ENCODE measurements around the gene ATRNL1.

The ATRNL1 gene

GRCh38 chr10:115883372-115883771 lies 790.2 kb downstream of the ATRNL1 start:
- H3K36me3 ChIP-seq (ENCODE audit: control insufficient read depth, insufficient read depth, low read length) = no peaks in the 10 kb centered on the region
- WGBS, 2 experiments (ENCODE audit: insufficient coverage in 2 of 2) = 78% methylated on average over 1 of the region's 1 CpG; no CpG with 5 or more reads in 1 of the 2 experiments
- no peaks in the 10 kb centered on the region for H3K4me1 ChIP-seq (ENCODE audit: control insufficient read depth, insufficient read depth, low read length, poor library complexity, severe bottlenecking)
- no peaks in the 10 kb centered on the region for H3K9me3 ChIP-seq (ENCODE audit: control insufficient read depth, low read length)
- H3K27ac ChIP-seq (ENCODE audit: low read depth, low read length, severe bottlenecking) = no peak overlapping the region
- H3K4me3 ChIP-seq (ENCODE audit: extremely low read depth, insufficient read depth, low read length, poor library complexity, severe bottlenecking) = no peak overlapping the region

GRCh38 chr10:115884331-115884730 lies 791.2 kb downstream of the ATRNL1 start:
- no peak overlapping the region for H3K4me3 ChIP-seq (ENCODE audit: extremely low read depth, insufficient read depth, low read length, poor library complexity, severe bottlenecking)
- WGBS, 2 experiments (ENCODE audit: insufficient coverage in 2 of 2) = 60 to 83% methylated on average over 1 of the region's 5 CpGs

GRCh38 chr10:115895166-115895565 lies 802.0 kb downstream of the ATRNL1 start:
- no peak overlapping the region for H3K27ac ChIP-seq (ENCODE audit: low read depth, low read length, severe bottlenecking)
- H3K36me3 ChIP-seq (ENCODE audit: control insufficient read depth, insufficient read depth, low read length) = no peaks in the 10 kb centered on the region
- 85 to 91% methylated on average over 7 of the region's 7 CpGs for whole genome bisulfite sequencing, 2 experiments (ENCODE audit: insufficient coverage in 2 of 2)
- no peaks in the 10 kb centered on the region for H3K4me1 ChIP-seq (ENCODE audit: control insufficient read depth, insufficient read depth, low read length, poor library complexity, severe bottlenecking)
- no peak overlapping the region for H3K4me3 ChIP-seq (ENCODE audit: extremely low read depth, insufficient read depth, low read length, poor library complexity, severe bottlenecking)
- H3K9me3 ChIP-seq (ENCODE audit: control insufficient read depth, low read length) = no peaks in the 10 kb centered on the region

More at GRCh38 chr10:115884331-115884730, 791.2 kb downstream of the ATRNL1 start:
- no peaks in the 10 kb centered on the region for H3K36me3 ChIP-seq (ENCODE audit: control insufficient read depth, insufficient read depth, low read length)
- no peaks in the 10 kb centered on the region for H3K4me1 ChIP-seq (ENCODE audit: control insufficient read depth, insufficient read depth, low read length, poor library complexity, severe bottlenecking)
- no peaks in the 10 kb centered on the region for H3K9me3 ChIP-seq (ENCODE audit: control insufficient read depth, low read length)
- no peak overlapping the region for H3K27ac ChIP-seq (ENCODE audit: low read depth, low read length, severe bottlenecking)

- no peaks in the 10 kb centered on the region for H3K9me3 ChIP-seq (ENCODE audit: control insufficient read depth, low read length)
- H3K36me3 ChIP-seq (ENCODE audit: control insufficient read depth, insufficient read depth, low read length) = no peaks in the 10 kb centered on the region
- H3K27ac ChIP-seq (ENCODE audit: low read depth, low read length, severe bottlenecking) = no peak overlapping the region
- no peak overlapping the region for H3K4me3 ChIP-seq (ENCODE audit: extremely low read depth, insufficient read depth, low read length, poor library complexity, severe bottlenecking)
- 76 to 82% methylated on average over 3 of the region's 3 CpGs for WGBS, 2 experiments (ENCODE audit: insufficient coverage in 2 of 2)
- H3K4me1 ChIP-seq (ENCODE audit: control insufficient read depth, insufficient read depth, low read length, poor library complexity, severe bottlenecking) = no peaks in the 10 kb centered on the region
Observed at GRCh38 chr10:115898242-115898641, 805.1 kb downstream of the ATRNL1 start.

DNA sequence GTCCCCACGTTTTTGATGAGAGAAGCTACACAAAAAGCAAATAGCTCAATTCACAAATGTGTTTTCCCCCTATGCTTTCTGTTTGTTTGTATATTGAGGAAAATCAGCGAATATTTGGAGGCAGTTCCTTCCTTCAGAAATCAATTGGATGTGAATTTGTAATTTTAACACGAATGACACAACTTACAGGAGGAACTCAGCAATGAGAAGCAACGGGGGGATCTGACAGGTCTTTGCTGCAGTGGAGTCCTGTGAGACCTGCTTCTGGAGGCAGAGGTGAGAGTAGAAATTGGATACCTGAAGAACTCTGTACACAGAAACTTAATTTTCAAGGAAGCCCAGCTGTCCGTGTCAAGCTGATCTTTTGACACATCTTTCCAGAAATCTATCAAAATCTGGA lies 809.4 kb downstream of the ATRNL1 start:
- no peak overlapping the region for H3K4me3 ChIP-seq (ENCODE audit: extremely low read depth, insufficient read depth, low read length, poor library complexity, severe bottlenecking)
- no peaks in the 10 kb centered on the region for H3K4me1 ChIP-seq (ENCODE audit: control insufficient read depth, insufficient read depth, low read length, poor library complexity, severe bottlenecking)
- no peaks in the 10 kb centered on the region for H3K36me3 ChIP-seq (ENCODE audit: control insufficient read depth, insufficient read depth, low read length)
- WGBS, 2 experiments (ENCODE audit: insufficient coverage in 2 of 2) = 85 to 90% methylated on average over 2 to 3 of the region's 5 CpGs
- H3K27ac ChIP-seq (ENCODE audit: low read depth, low read length, severe bottlenecking) = no peak overlapping the region
- H3K9me3 ChIP-seq (ENCODE audit: control insufficient read depth, low read length) = no peaks in the 10 kb centered on the region

DNA sequence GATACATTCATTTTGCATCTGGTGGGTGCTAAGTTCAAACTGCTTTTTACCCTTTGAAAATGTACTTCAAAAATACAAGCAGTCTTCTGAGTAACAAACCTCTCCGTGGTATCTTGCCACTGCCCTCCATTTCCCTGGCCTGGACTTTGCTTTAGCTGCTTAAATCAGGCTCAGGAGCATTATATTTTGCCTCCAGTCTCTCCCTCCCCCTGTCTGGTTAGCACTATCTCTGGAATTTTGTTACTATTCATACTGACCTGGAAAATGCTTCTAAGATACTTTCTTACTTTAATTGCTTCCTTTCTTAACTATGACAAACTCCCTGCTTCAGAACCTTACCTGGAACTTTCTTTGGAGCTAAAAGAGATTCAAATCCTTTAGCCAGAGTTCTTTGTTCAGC lies 810.0 kb downstream of the ATRNL1 start:
- no peaks in the 10 kb centered on the region for H3K36me3 ChIP-seq (ENCODE audit: control insufficient read depth, insufficient read depth, low read length)
- H3K9me3 ChIP-seq (ENCODE audit: control insufficient read depth, low read length) = no peaks in the 10 kb centered on the region
- no peak overlapping the region for H3K27ac ChIP-seq (ENCODE audit: low read depth, low read length, severe bottlenecking)
- H3K4me1 ChIP-seq (ENCODE audit: control insufficient read depth, insufficient read depth, low read length, poor library complexity, severe bottlenecking) = no peaks in the 10 kb centered on the region
- no peak overlapping the region for H3K4me3 ChIP-seq (ENCODE audit: extremely low read depth, insufficient read depth, low read length, poor library complexity, severe bottlenecking)
- WGBS, 2 experiments (ENCODE audit: insufficient coverage in 2 of 2) = 75 to 86% methylated on average over 1 of the region's 1 CpG

GRCh38 chr10:115903845-115904244 lies 810.7 kb downstream of the ATRNL1 start:
- 80 to 100% methylated on average over 2 of the region's 3 CpGs for WGBS, 2 experiments (ENCODE audit: insufficient coverage in 2 of 2)
- H3K4me1 ChIP-seq (ENCODE audit: control insufficient read depth, insufficient read depth, low read length, poor library complexity, severe bottlenecking) = no peaks in the 10 kb centered on the region

GRCh38 chr10:115909037-115909436 lies 815.9 kb downstream of the ATRNL1 start:
- Histone ChIP-seq H3K27ac (ENCODE audit: low read depth, low read length, severe bottlenecking) (no peak overlapping the region), H3K36me3 (ENCODE audit: control insufficient read depth, insufficient read depth, low read length) (no peaks in the 10 kb centered on the region), H3K4me3 (ENCODE audit: extremely low read depth, insufficient read depth, low read length, poor library complexity, severe bottlenecking) (no peak overlapping the region), H3K9me3 (ENCODE audit: control insufficient read depth, low read length) (no peaks in the 10 kb centered on the region), H3K4me1 (ENCODE audit: control insufficient read depth, insufficient read depth, low read length, poor library complexity, severe bottlenecking) (no peaks in the 10 kb centered on the region)
- WGBS, 2 experiments (ENCODE audit: insufficient coverage in 2 of 2) = 90 to 93% methylated on average over 4 to 5 of the region's 5 CpGs

More at GRCh38 chr10:115903845-115904244, 810.7 kb downstream of the ATRNL1 start:
- H3K4me3 ChIP-seq (ENCODE audit: extremely low read depth, insufficient read depth, low read length, poor library complexity, severe bottlenecking) = no peak overlapping the region
- no peak overlapping the region for H3K27ac ChIP-seq (ENCODE audit: low read depth, low read length, severe bottlenecking)
- no peaks in the 10 kb centered on the region for H3K9me3 ChIP-seq (ENCODE audit: control insufficient read depth, low read length)
- H3K36me3 ChIP-seq (ENCODE audit: control insufficient read depth, insufficient read depth, low read length) = no peaks in the 10 kb centered on the region

DNA sequence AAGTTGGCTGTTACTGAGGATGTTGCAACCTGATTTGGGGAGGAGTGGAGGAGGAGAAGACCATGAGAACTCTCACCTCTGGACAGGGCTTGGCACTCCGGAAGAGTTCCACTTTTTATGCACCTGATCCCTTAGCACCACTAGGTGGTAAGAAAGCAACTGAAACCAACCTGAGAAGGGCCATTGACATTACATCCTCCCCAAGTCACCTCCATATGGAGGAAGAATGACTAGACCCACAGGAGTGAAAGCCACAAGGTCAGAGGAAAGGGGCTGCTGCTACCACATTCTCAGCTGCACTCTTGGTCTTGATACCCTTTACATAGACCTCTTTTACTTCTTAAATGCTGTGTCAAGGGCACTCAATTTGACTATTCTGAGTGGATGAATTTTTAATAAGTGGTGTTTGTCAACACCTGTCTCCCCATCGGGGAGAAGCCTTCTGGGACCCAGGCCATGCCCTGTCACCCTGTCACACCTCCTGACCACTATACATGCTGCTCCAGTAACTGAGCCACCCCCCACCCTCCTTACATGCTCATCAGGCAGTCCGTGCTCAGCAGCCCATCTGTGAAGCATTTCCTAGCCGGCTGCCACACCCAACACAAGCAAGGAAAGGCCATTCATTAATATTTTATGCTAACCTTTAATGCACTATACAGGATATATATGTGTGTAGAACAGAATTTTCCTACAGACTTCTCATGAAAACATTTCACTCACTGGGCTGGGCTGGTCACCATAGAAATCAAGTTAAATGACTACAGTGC lies 817.0 kb downstream of the ATRNL1 start:
- no peaks in the 10 kb centered on the region for H3K36me3 ChIP-seq (ENCODE audit: control insufficient read depth, insufficient read depth, low read length)
- H3K27ac ChIP-seq (ENCODE audit: low read depth, low read length, severe bottlenecking) = no peak overlapping the region
- no peak overlapping the region for H3K4me3 ChIP-seq (ENCODE audit: extremely low read depth, insufficient read depth, low read length, poor library complexity, severe bottlenecking)
- WGBS, 2 experiments (ENCODE audit: insufficient coverage in 2 of 2) = 83% methylated on average over 1 of the region's 4 CpGs; no CpG with 5 or more reads in 1 of the 2 experiments
- no peaks in the 10 kb centered on the region for H3K9me3 ChIP-seq (ENCODE audit: control insufficient read depth, low read length)
- H3K4me1 ChIP-seq (ENCODE audit: control insufficient read depth, insufficient read depth, low read length, poor library complexity, severe bottlenecking) = no peaks in the 10 kb centered on the region

- H3K27ac ChIP-seq (ENCODE audit: low read depth, low read length, severe bottlenecking) = no peak overlapping the region
- WGBS, 2 experiments (ENCODE audit: insufficient coverage in 2 of 2) = 88 to 100% methylated on average over 1 of the region's 3 CpGs
- H3K36me3 ChIP-seq (ENCODE audit: control insufficient read depth, insufficient read depth, low read length) = no peaks in the 10 kb centered on the region
- H3K9me3 ChIP-seq (ENCODE audit: control insufficient read depth, low read length) = no peaks in the 10 kb centered on the region
- no peaks in the 10 kb centered on the region for H3K4me1 ChIP-seq (ENCODE audit: control insufficient read depth, insufficient read depth, low read length, poor library complexity, severe bottlenecking)
- no peak overlapping the region for H3K4me3 ChIP-seq (ENCODE audit: extremely low read depth, insufficient read depth, low read length, poor library complexity, severe bottlenecking)
Observed at GRCh38 chr10:115914475-115914874, 821.3 kb downstream of the ATRNL1 start.

- Histone ChIP-seq H3K4me1 (ENCODE audit: control insufficient read depth, insufficient read depth, low read length, poor library complexity, severe bottlenecking) (no peaks in the 10 kb centered on the region), H3K36me3 (ENCODE audit: control insufficient read depth, insufficient read depth, low read length) (no peaks in the 10 kb centered on the region), H3K27ac (ENCODE audit: low read depth, low read length, severe bottlenecking) (no peak overlapping the region), H3K9me3 (ENCODE audit: control insufficient read depth, low read length) (no peaks in the 10 kb centered on the region), H3K4me3 (ENCODE audit: extremely low read depth, insufficient read depth, low read length, poor library complexity, severe bottlenecking) (no peak overlapping the region)
- 89 to 90% methylated on average over 1 of the region's 1 CpG for WGBS, 2 experiments (ENCODE audit: insufficient coverage in 2 of 2)
Observed at GRCh38 chr10:115915429-115915828, 822.3 kb downstream of the ATRNL1 start.

Data from mesodermal cell (in vitro differentiated cells).